Endodermal cell (in vitro differentiated cells): ENCODE measurements around the gene OSBPL6. TPM values are rescaled to one million over a fixed set of nuclear protein-coding genes. Genes with fewer than 3 reads are reported as not detected.

Experiments
- DNase-seq: peaks from one replicate; pipeline ENCODE4 v3.0.0-alpha.2; 2017
- H3K27ac ChIP-seq: 2 replicates; pipeline ENCODE4 v1.5.1; 2013; ENCODE audit warnings: mild to moderate bottlenecking, low read depth, low read length, moderate library complexity
- H3K27me3 ChIP-seq: 2 replicates; pipeline ENCODE4 v1.6.1; 2013; ENCODE audit warnings: mild to moderate bottlenecking, low read length, moderate library complexity; ENCODE audit not compliant: insufficient read depth, control insufficient read depth, poor library complexity, severe bottlenecking
- H3K36me3 ChIP-seq: 2 replicates; pipeline ENCODE4 v1.7.0; 2013; ENCODE audit warnings: mild to moderate bottlenecking, low read length, moderate library complexity; ENCODE audit not compliant: control insufficient read depth, insufficient read depth
- H3K4me1 ChIP-seq: one replicate; pipeline ENCODE4 v1.7.0; 2013; ENCODE audit warnings: low read length; ENCODE audit not compliant: control insufficient read depth, insufficient read depth
- H3K4me3 ChIP-seq: 2 replicates; pipeline ENCODE4 v1.5.1; 2013; ENCODE audit warnings: mild to moderate bottlenecking, low read length, moderate library complexity
- H3K9ac ChIP-seq: 2 replicates; pipeline ENCODE4 v1.6.1; 2013; ENCODE audit warnings: mild to moderate bottlenecking, low read length, moderate library complexity; ENCODE audit not compliant: poor library complexity, severe bottlenecking; ENCODE audit errors: extremely low read depth
- H3K9me3 ChIP-seq: 2 replicates; pipeline ENCODE4 v1.6.1; 2013; ENCODE audit warnings: mild to moderate bottlenecking, low read length, moderate library complexity; ENCODE audit not compliant: control insufficient read depth
- H3K27ac Mint-ChIP-seq: 2 replicates; pipeline ENCODE4 v1.8.0; 2020; ENCODE audit warnings: mixed read lengths
- H3K27me3 Mint-ChIP-seq: 2 replicates; pipeline ENCODE4 v1.8.0; 2021; ENCODE audit warnings: mild to moderate bottlenecking, mixed read lengths; ENCODE audit not compliant: insufficient read depth
- H3K36me3 Mint-ChIP-seq: 2 replicates; pipeline ENCODE4 v1.8.0; 2020; ENCODE audit warnings: low read depth, mixed read lengths
- H3K4me1 Mint-ChIP-seq: 2 replicates; pipeline ENCODE4 v1.8.0; 2020; ENCODE audit warnings: mixed read lengths
- H3K4me3 Mint-ChIP-seq: 2 replicates; pipeline ENCODE4 v1.8.0; 2020; ENCODE audit warnings: mild to moderate bottlenecking, moderate library complexity, mixed read lengths
- H3K9me3 Mint-ChIP-seq: 2 replicates; pipeline ENCODE4 v1.8.0; 2020; ENCODE audit warnings: mild to moderate bottlenecking, mixed read lengths
- WGBS, 2 experiments: methylation state at CpG; one replicate each; pipeline versions ENCODE4 v1.1.5 to v1.1.7; 2013; ENCODE audit warnings: missing lambda C conversion rate in 2 of 2, mixed read lengths in 1 of 2; ENCODE audit not compliant: insufficient coverage in 1 of 2, insufficient read length in 1 of 2; 5-methylcytosine and 5-hydroxymethylcytosine counted together
- total RNA-seq, 2 donors: library from RNA; stranded (reverse); fragmentation: NEBNext Ultra II Directional in 1 of 2; extraction: Animal tissue kit (Norgen Biotek cat#: 25700) in 1 of 2; gene quantifications; 2 replicates in 1 of 2; 3 replicates in 1 of 2; pipeline ENCODE4 v1.2.1, GENCODE V29; 2021
- TF ChIP-seq, protein P1 (sequence below): fragments of 200-600 bp; sonication (generic); conservative IDR thresholded peaks from 2 replicates; pipeline ENCODE4 v1.5.0; 2021; ENCODE audit warnings: antibody characterized with exemption, mild to moderate bottlenecking

The OSBPL6 gene
- total RNA-seq, 2 donors from 2014 or later, result 3.4 to 3.6 TPM

GRCh38 chr2:178425255-178425827, 231.0 kb downstream of the OSBPL6 start:
- peaks cover 20% of the 10 kb centered on the region for H3K9me3 ChIP-seq
- Mint-ChIP-seq H3K4me3 (no peak overlapping the region), H3K27ac (no peak overlapping the region), H3K9me3 (peaks cover 16% of the 10 kb centered on the region), H3K27me3 (no peaks in the 10 kb centered on the region), H3K4me1 (no peaks in the 10 kb centered on the region), H3K36me3 (peaks cover 54% of the 10 kb centered on the region)
- no peak overlapping the region for H3K27ac ChIP-seq
- H3K4me3 ChIP-seq, result no peak overlapping the region
- no peaks in the 10 kb centered on the region for H3K27me3 ChIP-seq
- no peak for DNase-seq
- H3K9ac ChIP-seq, result no peak overlapping the region
- H3K4me1 ChIP-seq, result no peaks in the 10 kb centered on the region
- 86% methylated on average over 4 of the region's 4 CpGs; no CpG with 5 or more reads in 1 of the 2 experiments for WGBS, 2 experiments
- H3K36me3 ChIP-seq, result peaks cover 41% of the 10 kb centered on the region
- TF ChIP-seq, protein P1, sequence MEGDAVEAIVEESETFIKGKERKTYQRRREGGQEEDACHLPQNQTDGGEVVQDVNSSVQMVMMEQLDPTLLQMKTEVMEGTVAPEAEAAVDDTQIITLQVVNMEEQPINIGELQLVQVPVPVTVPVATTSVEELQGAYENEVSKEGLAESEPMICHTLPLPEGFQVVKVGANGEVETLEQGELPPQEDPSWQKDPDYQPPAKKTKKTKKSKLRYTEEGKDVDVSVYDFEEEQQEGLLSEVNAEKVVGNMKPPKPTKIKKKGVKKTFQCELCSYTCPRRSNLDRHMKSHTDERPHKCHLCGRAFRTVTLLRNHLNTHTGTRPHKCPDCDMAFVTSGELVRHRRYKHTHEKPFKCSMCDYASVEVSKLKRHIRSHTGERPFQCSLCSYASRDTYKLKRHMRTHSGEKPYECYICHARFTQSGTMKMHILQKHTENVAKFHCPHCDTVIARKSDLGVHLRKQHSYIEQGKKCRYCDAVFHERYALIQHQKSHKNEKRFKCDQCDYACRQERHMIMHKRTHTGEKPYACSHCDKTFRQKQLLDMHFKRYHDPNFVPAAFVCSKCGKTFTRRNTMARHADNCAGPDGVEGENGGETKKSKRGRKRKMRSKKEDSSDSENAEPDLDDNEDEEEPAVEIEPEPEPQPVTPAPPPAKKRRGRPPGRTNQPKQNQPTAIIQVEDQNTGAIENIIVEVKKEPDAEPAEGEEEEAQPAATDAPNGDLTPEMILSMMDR, result no peak

GRCh38 chr2:178426388-178426787, 232.1 kb downstream of the OSBPL6 start:
- H3K4me3 ChIP-seq, result peak overlapping the region; percentile 44
- H3K9me3 Mint-ChIP-seq, result peaks cover 16% of the 10 kb centered on the region
- WGBS, 2 experiments, result 94 to 100% methylated on average over 2 to 3 of the region's 3 CpGs

GRCh38 chr2:178427458-178427857, 233.1 kb downstream of the OSBPL6 start:
- Mint-ChIP-seq H3K27me3 (no peaks in the 10 kb centered on the region), H3K36me3 (peaks cover 70% of the 10 kb centered on the region), H3K4me3 (no peak overlapping the region), H3K4me1 (no peaks in the 10 kb centered on the region), H3K27ac (no peak overlapping the region), H3K9me3 (peaks cover 16% of the 10 kb centered on the region)
- DNase-seq, result no peak
- Histone ChIP-seq H3K4me1 (no peaks in the 10 kb centered on the region), H3K27me3 (no peaks in the 10 kb centered on the region), H3K4me3 (no peak overlapping the region), H3K9ac (no peak overlapping the region), H3K9me3 (peaks cover 20% of the 10 kb centered on the region), H3K27ac (no peak overlapping the region), H3K36me3 (peaks cover 61% of the 10 kb centered on the region)
- 100% methylated on average over 1 of the region's 2 CpGs; no CpG with 5 or more reads in 1 of the 2 experiments for WGBS, 2 experiments
- TF ChIP-seq, protein P1, result no peak

More at GRCh38 chr2:178426388-178426787, 232.1 kb downstream of the OSBPL6 start:
- Histone ChIP-seq H3K27me3 (no peaks in the 10 kb centered on the region), H3K27ac (no peak overlapping the region), H3K36me3 (peaks cover 50% of the 10 kb centered on the region), H3K9me3 (peaks cover 20% of the 10 kb centered on the region), H3K4me1 (no peaks in the 10 kb centered on the region), H3K9ac (no peak overlapping the region)
- no peaks in the 10 kb centered on the region for H3K4me1 Mint-ChIP-seq
- H3K27ac Mint-ChIP-seq, result no peak overlapping the region
- H3K36me3 Mint-ChIP-seq, result peaks cover 62% of the 10 kb centered on the region
- TF ChIP-seq, protein P1, result no peak
- DNase-seq, result no peak
- no peaks in the 10 kb centered on the region for H3K27me3 Mint-ChIP-seq
- no peak overlapping the region for H3K4me3 Mint-ChIP-seq
